Lung (tissue), 12 donors: ENCODE data around the gene SPTB. TPM values are rescaled to one million over a fixed set of nuclear protein-coding genes. Genes with fewer than 3 reads are reported as not detected.
A peak's percentile ranks its signal among the peaks of the same experiment; 100 is the strongest.

Experiments used
- ATAC-seq: fragments of 200-7000 bp; cut with Tn5 transposase; one replicate; pipeline ENCODE4 v1.9.1; 2020; ENCODE audit warnings: moderate number of reproducible peaks; ENCODE audit not compliant: insufficient read depth, low FRiP score
- DNase-seq, 3 donors: peaks; one replicate each; pipeline ENCODE4 v3.0.0-alpha.2; 2013 to 2017
- H3K27ac ChIP-seq, 2 donors: one replicate each; pipeline ENCODE4 v1.5.1; 2013; ENCODE audit warnings: mild to moderate bottlenecking in 2 of 2, moderate library complexity in 2 of 2, control low read depth in 1 of 2, inconsistent platforms in 1 of 2, low read depth in 1 of 2, low read length in 1 of 2
- H3K27me3 ChIP-seq, 3 donors: one replicate each; pipeline ENCODE4 v1.5.1; 2013; ENCODE audit warnings: low read length in 2 of 3; ENCODE audit not compliant: control insufficient read depth in 3 of 3, insufficient read depth in 3 of 3
- H3K36me3 ChIP-seq, 4 donors: one replicate each; pipeline ENCODE4 v1.5.1; 2013; ENCODE audit warnings: low read length in 4 of 4, mild to moderate bottlenecking in 1 of 4, moderate library complexity in 1 of 4; ENCODE audit not compliant: control insufficient read depth in 4 of 4, insufficient read depth in 4 of 4
- H3K4me1 ChIP-seq, 5 donors: one replicate each; pipeline ENCODE4 v1.5.1; 2013; ENCODE audit warnings: low read length in 5 of 5, mild to moderate bottlenecking in 2 of 5, moderate library complexity in 1 of 5; ENCODE audit not compliant: control insufficient read depth in 5 of 5, insufficient read depth in 5 of 5
- H3K4me3 ChIP-seq: one replicate; pipeline ENCODE4 v1.5.1; 2013; ENCODE audit warnings: mild to moderate bottlenecking, control low read depth, moderate library complexity
- H3K9ac ChIP-seq, 2 donors: one replicate each; pipeline ENCODE4 v1.5.1; 2013; ENCODE audit warnings: low read length in 2 of 2, control low read depth in 1 of 2; ENCODE audit not compliant: insufficient read depth in 1 of 2
- H3K9me3 ChIP-seq, 4 donors: one replicate each; pipeline ENCODE4 v1.5.1; 2013; ENCODE audit warnings: low read length in 3 of 4, mild to moderate bottlenecking in 1 of 4, moderate library complexity in 1 of 4; ENCODE audit not compliant: control insufficient read depth in 4 of 4, insufficient read depth in 3 of 4
- WGBS, 2 donors: extraction: QIAGEN DNeasy Blood & Tissue Kit; methylation state at CpG; one replicate each; pipeline ENCODE4 v1.1.7; 2013; 5-methylcytosine and 5-hydroxymethylcytosine counted together
- polyA plus RNA-seq, 2 donors: library from polyadenylated mRNA; stranded (reverse); fragments of 200-250 nt; gene quantifications; one replicate each; pipeline ENCODE4 v1.2.1, GENCODE V29; 2013
- total RNA-seq, 2 donors: library from RNA; depleted of rRNA in 1 of 2; stranded (reverse); fragments of >200 nt in 1 of 2; gene quantifications; one replicate each; pipeline ENCODE4 v1.2.1, GENCODE V29; 2014 to 2021
- TF ChIP-seq, protein P1 (sequence below): IDR thresholded peaks from 2 replicates; pipeline ENCODE4 v1.5.1; 2012; ENCODE audit warnings: mild to moderate bottlenecking; ENCODE audit errors: control extremely low read depth, extremely low read depth
- donor health status: control.
- donor health status: control.
- donor health status: Bipolar disorder and iron deficiency.
- donor health status: healthy.
- donor health status: DM: yes; HTN: yes; CAD: no.

The SPTB gene
- total and polyA plus RNA-seq, 4 donors = 1.2 to 11.5 (median 2.1) TPM

- ATAC-seq = peak; percentile 45
- peak in 2 of 3 donors; percentile 47 to 58 for DNase-seq
- H3K4me3 ChIP-seq = no peak overlapping the region
- H3K27me3 ChIP-seq = no peaks in the 10 kb centered on the region
- H3K9ac ChIP-seq = no peak overlapping the region
- TF ChIP-seq, protein P1, sequence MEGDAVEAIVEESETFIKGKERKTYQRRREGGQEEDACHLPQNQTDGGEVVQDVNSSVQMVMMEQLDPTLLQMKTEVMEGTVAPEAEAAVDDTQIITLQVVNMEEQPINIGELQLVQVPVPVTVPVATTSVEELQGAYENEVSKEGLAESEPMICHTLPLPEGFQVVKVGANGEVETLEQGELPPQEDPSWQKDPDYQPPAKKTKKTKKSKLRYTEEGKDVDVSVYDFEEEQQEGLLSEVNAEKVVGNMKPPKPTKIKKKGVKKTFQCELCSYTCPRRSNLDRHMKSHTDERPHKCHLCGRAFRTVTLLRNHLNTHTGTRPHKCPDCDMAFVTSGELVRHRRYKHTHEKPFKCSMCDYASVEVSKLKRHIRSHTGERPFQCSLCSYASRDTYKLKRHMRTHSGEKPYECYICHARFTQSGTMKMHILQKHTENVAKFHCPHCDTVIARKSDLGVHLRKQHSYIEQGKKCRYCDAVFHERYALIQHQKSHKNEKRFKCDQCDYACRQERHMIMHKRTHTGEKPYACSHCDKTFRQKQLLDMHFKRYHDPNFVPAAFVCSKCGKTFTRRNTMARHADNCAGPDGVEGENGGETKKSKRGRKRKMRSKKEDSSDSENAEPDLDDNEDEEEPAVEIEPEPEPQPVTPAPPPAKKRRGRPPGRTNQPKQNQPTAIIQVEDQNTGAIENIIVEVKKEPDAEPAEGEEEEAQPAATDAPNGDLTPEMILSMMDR = no peak
- peak overlapping the region in 1 of 2 donors; percentile 5 for H3K27ac ChIP-seq
- H3K36me3 ChIP-seq = no peaks in the 10 kb centered on the region
- peaks cover 14 to 82% (median 37%) of the 10 kb centered on the region in 5 donors for H3K4me1 ChIP-seq
- peaks cover 0 to 2% (median 0%) of the 10 kb centered on the region in 4 donors for H3K9me3 ChIP-seq
- WGBS, 2 donors = 54 to 72% methylated on average over 7 of the region's 7 CpGs
Observed at GRCh38 chr14:64720131-64720576, 159.6 kb downstream of the SPTB start.

GRCh38 chr14:64719601-64720000 is 160.1 kb downstream of the SPTB start:
- no peak overlapping the region for H3K27ac ChIP-seq
- TF ChIP-seq, protein P1 = no peak
- no peaks in the 10 kb centered on the region for H3K27me3 ChIP-seq
- H3K36me3 ChIP-seq = no peaks in the 10 kb centered on the region
- WGBS, 2 donors = 77 to 88% methylated on average over 7 of the region's 7 CpGs
- peaks cover 14 to 78% (median 36%) of the 10 kb centered on the region in 5 donors for H3K4me1 ChIP-seq
- no peak overlapping the region for H3K4me3 ChIP-seq
- H3K9ac ChIP-seq = no peak overlapping the region
- DNase-seq (no peak), ATAC-seq (no peak)
- H3K9me3 ChIP-seq = peaks cover 0 to 2% (median 0%) of the 10 kb centered on the region in 4 donors

- Histone ChIP-seq H3K9ac (no peak overlapping the region), H3K4me3 (no peak overlapping the region), H3K36me3 (no peaks in the 10 kb centered on the region), H3K27ac (no peak overlapping the region), H3K27me3 (no peaks in the 10 kb centered on the region), H3K9me3 (peaks cover 0 to 4% (median 1%) of the 10 kb centered on the region in 4 donors), H3K4me1 (peaks cover 14 to 69% (median 34%) of the 10 kb centered on the region in 5 donors)
- 82 to 92% methylated on average over 7 of the region's 7 CpGs for WGBS, 2 donors
- no peak for ATAC-seq
- TF ChIP-seq, protein P1 = no peak
- DNase-seq = peak in 1 of 3 donors; percentile 35
Observed at GRCh38 chr14:64718762-64719161, 160.9 kb downstream of the SPTB start.

DNA sequence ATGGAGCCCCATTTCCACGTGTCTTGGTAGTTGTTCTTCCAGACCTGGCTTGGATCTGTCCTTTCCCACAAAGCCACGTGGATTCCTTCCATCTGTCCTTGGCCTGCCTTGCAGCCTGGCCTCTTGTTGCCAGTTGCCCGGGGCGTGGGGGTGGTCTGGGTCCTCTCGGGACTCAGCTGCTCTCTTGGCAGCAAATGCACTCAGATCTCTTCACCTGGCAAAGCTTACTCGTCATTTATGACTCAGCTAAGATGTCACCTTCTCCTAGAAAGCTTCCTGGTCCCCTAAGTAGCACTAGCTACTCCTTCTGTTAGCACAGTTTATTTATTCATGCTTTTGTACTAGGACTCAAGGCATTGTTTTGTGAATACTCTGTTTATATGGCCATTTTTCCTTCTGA is 161.8 kb downstream of the SPTB start:
- Histone ChIP-seq H3K36me3 (no peaks in the 10 kb centered on the region), H3K9me3 (peaks cover 0 to 4% (median 1%) of the 10 kb centered on the region in 4 donors), H3K27ac (peak overlapping the region in 1 of 2 donors; percentile 20), H3K9ac (peak overlapping the region in 1 of 2 donors; percentile 40), H3K4me3 (no peak overlapping the region), H3K4me1 (peaks cover 14 to 66% (median 34%) of the 10 kb centered on the region in 5 donors), H3K27me3 (no peaks in the 10 kb centered on the region)
- WGBS, 2 donors = 45 to 75% methylated on average over 6 of the region's 6 CpGs
- TF ChIP-seq, protein P1 = no peak
- DNase-seq (no peak), ATAC-seq (no peak)
